CD4-positive, alpha-beta T cell treated with Interleukin-21 for 1 hour (primary cell): Measurements from ENCODE around the gene IFNA1.
"Not testable (repeated sequence)": the region's sequence is repeated elsewhere in the genome, so short reads cannot be mapped to it uniquely, and the experiment has no call there.

ENCODE experiments used
- DNase-seq: peaks from one replicate; pipeline ENCODE4 v3.0.0-alpha.2; 2020

Gene IFNA1

GRCh38 chr9:21449312-21449711 lies 9.1 kb downstream of the IFNA1 start:
- not testable (repeated sequence) for DNase-seq

DNA sequence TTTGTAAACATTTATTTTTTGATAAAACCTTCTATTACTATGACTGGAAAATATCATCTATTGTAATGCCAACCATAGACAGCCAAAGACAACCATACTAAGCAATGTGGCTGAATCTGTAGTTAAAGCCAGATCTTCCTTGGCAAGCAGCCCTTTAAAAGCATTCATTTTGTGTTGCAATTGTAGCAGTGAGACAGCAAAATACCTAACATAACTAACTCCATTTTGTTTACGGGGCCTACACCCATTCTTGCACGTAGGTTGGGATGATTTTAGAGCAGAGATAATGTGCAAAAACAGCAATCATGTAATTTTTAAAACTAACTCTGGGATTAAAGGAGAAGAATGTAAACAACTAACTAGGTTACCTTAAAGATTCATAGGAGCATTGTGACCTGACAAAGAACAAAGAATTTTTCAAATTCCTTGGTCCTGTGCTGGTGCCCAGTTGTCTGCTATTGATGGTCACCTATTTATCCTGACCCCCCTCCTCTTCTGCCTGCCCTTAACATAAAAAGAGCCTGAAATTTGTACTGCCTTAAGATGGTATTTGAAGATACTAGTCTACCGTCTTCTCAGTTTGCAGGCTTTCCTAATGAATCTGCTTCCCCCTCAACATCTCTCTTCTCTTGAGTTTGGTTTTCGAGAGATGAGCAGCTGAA lies 10.6 kb downstream of the IFNA1 start:
- no peak for DNase-seq

GRCh38 chr9:21452681-21453080 lies 12.4 kb downstream of the IFNA1 start:
- DNase-seq, result no peak

- DNase-seq, result no peak
Observed at GRCh38 chr9:21454149-21454548, 13.9 kb downstream of the IFNA1 start.

DNA sequence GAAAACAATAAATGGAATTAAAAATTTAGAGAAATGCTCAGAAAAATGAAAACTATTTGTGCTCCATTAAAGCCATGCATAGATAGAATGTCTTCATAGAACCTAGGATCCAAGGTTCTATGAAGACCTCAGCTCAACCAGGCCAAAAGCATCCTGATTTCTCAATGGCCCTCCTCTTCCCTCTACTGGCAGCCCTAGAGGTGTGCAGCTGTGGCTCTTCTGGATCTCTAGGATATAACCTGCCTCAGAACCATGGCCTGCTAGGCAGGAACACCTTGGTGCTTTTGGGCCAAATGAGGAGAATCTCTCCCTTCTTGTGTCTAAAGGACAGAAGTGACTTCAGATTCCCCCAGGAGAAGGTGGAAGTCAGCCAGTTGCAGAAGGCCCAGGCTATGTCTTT lies 15.1 kb downstream of the IFNA1 start:
- peak; percentile 42 for DNase-seq

GRCh38 chr9:21461377-21461776 lies 21.1 kb downstream of the IFNA1 start:
- no peak for DNase-seq

GRCh38 chr9:21465138-21465537 lies 24.9 kb downstream of the IFNA1 start:
- no peak for DNase-seq

DNA sequence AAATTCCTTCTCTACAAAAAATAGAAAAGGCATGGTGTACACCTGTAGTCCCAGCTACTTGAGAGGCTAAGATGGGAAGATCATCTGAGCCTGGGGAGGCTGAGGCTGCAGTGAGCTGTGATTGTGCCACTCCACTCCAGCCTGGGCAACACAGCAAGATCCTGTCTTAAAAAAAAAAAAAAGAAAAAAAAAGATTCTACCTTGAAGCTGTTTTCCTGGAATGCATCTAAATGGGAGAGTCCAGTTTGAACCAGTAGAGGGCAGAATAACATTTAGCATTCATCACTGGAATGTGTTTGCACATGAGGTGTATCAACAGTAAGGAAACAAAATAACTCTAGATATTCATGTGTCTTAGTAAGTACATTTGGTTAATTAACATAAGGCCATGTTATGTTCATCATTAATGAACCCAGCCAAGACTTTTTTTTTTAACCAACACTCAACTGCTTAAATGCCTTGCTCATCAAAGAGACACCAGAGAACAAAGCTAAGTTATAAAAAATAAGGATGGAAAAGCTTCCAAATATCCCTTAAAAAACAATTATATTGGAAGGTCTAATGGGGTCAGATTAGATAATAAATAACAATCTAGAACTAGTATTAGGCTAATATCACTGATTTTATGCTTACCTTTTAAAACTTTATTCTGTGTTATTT lies 25.8 kb downstream of the IFNA1 start:
- peak; percentile 69 for DNase-seq

GRCh38 chr9:21470126-21470525 lies 29.9 kb downstream of the IFNA1 start:
- DNase-seq, result no peak

DNA sequence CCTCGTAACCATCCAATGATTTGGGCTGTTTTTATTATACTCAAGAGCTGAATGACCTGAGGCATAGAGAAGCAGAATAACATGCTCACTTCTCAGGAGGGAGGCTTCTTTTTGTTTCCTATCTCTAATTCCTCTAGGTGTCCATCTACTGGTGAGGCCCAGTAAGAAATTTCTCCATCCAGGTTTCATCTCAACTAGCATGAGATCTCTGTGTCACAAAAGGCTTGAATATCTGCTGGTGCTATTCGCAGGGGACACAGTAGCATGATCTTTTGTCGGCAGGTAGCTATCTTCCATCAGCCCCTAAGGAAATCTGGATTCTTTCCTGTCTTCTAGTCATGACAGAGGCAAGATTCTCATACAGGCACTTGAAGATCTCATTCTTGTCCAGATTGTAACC lies 33.0 kb downstream of the IFNA1 start:
- DNase-seq, result no peak

DNA sequence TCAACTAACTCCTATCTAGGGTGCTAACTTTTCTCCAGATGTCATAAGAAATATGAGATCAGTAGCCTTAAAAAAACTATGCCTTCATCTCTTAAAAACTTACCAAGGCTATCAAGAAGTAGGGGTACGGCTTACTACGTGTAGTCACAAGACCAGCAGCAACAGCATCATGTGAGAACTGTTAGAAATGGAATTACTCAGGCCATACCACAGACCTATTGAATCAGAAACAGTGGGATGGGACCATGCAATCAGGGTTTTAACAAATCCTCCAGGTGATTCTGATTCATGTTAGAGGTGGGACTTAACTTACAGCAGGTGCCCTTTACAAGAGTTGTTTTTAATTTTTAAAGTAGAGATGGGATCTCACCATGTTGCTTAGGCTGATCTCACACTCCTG lies 37.2 kb downstream of the IFNA1 start:
- DNase-seq, result no peak

- no peak for DNase-seq
Observed at GRCh38 chr9:21479152-21479702, 39.0 kb downstream of the IFNA1 start.

- DNase-seq, result no peak
Observed at GRCh38 chr9:21481470-21482056, 41.3 kb downstream of the IFNA1 start.

DNA sequence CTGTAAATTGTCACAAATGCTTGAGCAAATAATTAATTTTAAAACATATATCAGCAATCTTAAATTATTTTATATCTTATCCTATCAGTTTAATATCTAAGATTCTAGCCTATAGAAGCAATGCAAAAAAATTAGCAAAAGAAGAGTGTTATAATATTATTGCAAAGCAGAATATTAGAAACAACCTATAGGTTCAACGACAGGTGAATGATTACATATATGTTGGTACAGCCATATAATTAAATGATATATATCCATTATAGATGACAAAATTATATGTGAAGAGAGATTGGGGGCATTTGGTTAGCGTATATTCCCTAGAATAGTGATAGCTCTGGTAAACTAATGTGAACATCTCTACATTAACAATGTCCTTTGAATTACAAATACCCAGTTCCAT lies 42.0 kb downstream of the IFNA1 start, which contains the start of gene IFNE:
Gene IFNE (minus strand): TSS at position 101 of the 400 bp plus-strand sequence. CDS start 619 bp downstream, outside the sequence.
- DNase-seq, result no peak
